A549 (cell line): ENCODE data around the gene SLC16A2. TPM values are rescaled to one million over a fixed set of nuclear protein-coding genes. Genes with fewer than 3 reads are reported as not detected.
A peak's percentile ranks its signal among the peaks of the same experiment; 100 is the strongest.

Experiments used
- ATAC-seq, 2 experiments: fragments of 200-7000 bp in 1 of 2; fragments of >200 bp in 1 of 2; cut with Nextera tagmentation in 1 of 2; cut with Tn5 transposase in 1 of 2; 3 replicates each; pipeline versions ENCODE4 v1.8.0 to v1.9.1; 2018 to 2020; ENCODE audit warnings: mild to moderate bottlenecking in 1 of 2, moderate library complexity in 1 of 2
- CTCF ChIA-PET: fragments of 300-600 bp; sonication (Branson Sonifier 250); formaldehyde crosslinking; extraction: SDS; loops from one replicate; lab custom pipeline; 2021; ENCODE audit warnings: antibody characterized with exemption, inconsistent platforms; lab: Yijun Ruan, JAX
- POLR2A ChIA-PET: fragments of 350-600 bp; formaldehyde crosslinking; extraction: SDS; loops from one replicate; lab custom pipeline; 2021; ENCODE audit warnings: antibody characterized with exemption, inconsistent platforms; lab: Yijun Ruan, JAX
- DNase-seq, 2 experiments: peaks; one replicate each; pipeline versions ENCODE4 v3.0.0 to v3.0.0-alpha.2; 2011 to 2016; ENCODE audit warnings: low read depth in 1 of 2, low spot score in 1 of 2
- FAIRE-seq: peaks from 2 replicates; lab custom pipeline; 2011; peaks lifted over from hg19 to GRCh38; lab: Jason Lieb, UNC
- H3K27ac ChIP-seq, 2 experiments: fragments of >200 bp; sonication (Bioruptor Twin); formaldehyde crosslinking; 3 replicates each; pipeline ENCODE4 v1.5.1; 2016 to 2017
- H3K4me1 ChIP-seq: fragments of >200 bp; sonication (Bioruptor Twin); formaldehyde crosslinking; 3 replicates; pipeline ENCODE4 v1.6.1; 2016
- H3K4me2 ChIP-seq: fragments of >200 bp; sonication (Bioruptor Twin); formaldehyde crosslinking; 3 replicates; pipeline ENCODE4 v1.6.1; 2016
- H3K4me3 ChIP-seq: fragments of >200 bp; sonication (Bioruptor Twin); formaldehyde crosslinking; 3 replicates; pipeline ENCODE4 v1.5.1; 2016
- H3K9me3 ChIP-seq: fragments of >200 bp; sonication (Bioruptor Twin); formaldehyde crosslinking; 3 replicates; pipeline ENCODE4 v1.6.1; 2016
- BHLHE40 ChIP-seq: IDR thresholded peaks from 2 replicates; pipeline ENCODE4 v1.6.1; 2012; ENCODE audit warnings: low read depth, low read length, inconsistent platforms
- CHD2 ChIP-seq: fragments of 150-350 bp; IDR thresholded peaks from 2 replicates; pipeline ENCODE4 v1.6.1; 2014; ENCODE audit warnings: low read length; ENCODE audit not compliant: partially characterized antibody
- CHD4 ChIP-seq: fragments of 200-600 bp; sonication (generic); IDR thresholded peaks from 2 replicates; pipeline ENCODE4 v1.6.1; 2016; ENCODE audit warnings: antibody characterized with exemption, mild to moderate bottlenecking, borderline replicate concordance
- EHF ChIP-seq: fragments of 250-450 bp; sonication (Bioruptor Pico); IDR thresholded peaks from 2 replicates; pipeline ENCODE4 v1.5.0; 2020; ENCODE audit warnings: mild to moderate bottlenecking
- ESRRA ChIP-seq: fragments of 150-350 bp; IDR thresholded peaks from 2 replicates; pipeline ENCODE4 v1.6.1; 2014; ENCODE audit warnings: mild to moderate bottlenecking, low read length, borderline replicate concordance
- FOSB ChIP-seq: fragments of 250-450 bp; sonication (Bioruptor Pico); IDR thresholded peaks from 2 replicates; pipeline ENCODE4 v1.5.0; 2020; ENCODE audit warnings: mild to moderate bottlenecking, moderate library complexity
- GATA3 ChIP-seq: IDR thresholded peaks from 2 replicates; pipeline ENCODE4 v1.6.1; 2012; ENCODE audit warnings: borderline replicate concordance
- HDAC2 ChIP-seq: fragments of 200-600 bp; sonication (generic); IDR thresholded peaks from 2 replicates; pipeline ENCODE4 v1.6.1; 2016
- HOXA7 ChIP-seq: fragments of 250-450 bp; sonication (Bioruptor Pico); IDR thresholded peaks from 2 replicates; pipeline ENCODE4 v1.5.0; 2020; ENCODE audit warnings: mild to moderate bottlenecking, moderate library complexity
- JUN ChIP-seq, 2 experiments: fragments of >200 bp; sonication (Bioruptor Twin); formaldehyde crosslinking; IDR thresholded peaks; 2 replicates in 1 of 2; 3 replicates in 1 of 2; pipeline ENCODE4 v1.6.1; 2016 to 2017
- JUNB ChIP-seq: fragments of >200 bp; sonication (Bioruptor Twin); formaldehyde crosslinking; IDR thresholded peaks from 2 replicates; pipeline ENCODE4 v1.6.1; 2016
- KDM5A ChIP-seq: fragments of 200-600 bp; sonication (generic); IDR thresholded peaks from 2 replicates; pipeline ENCODE4 v1.6.1; 2016; ENCODE audit warnings: antibody characterized with exemption, mild to moderate bottlenecking
- MAFK ChIP-seq: fragments of 450-650 bp; IDR thresholded peaks from 2 replicates; pipeline ENCODE4 v1.6.1; 2014; ENCODE audit not compliant: partially characterized antibody
- MAZ ChIP-seq: fragments of 150-350 bp; IDR thresholded peaks from 2 replicates; pipeline ENCODE4 v1.6.1; 2014; ENCODE audit warnings: antibody characterized with exemption, low read depth, low read length, borderline replicate concordance
- NFE2L2 ChIP-seq: fragments of 150-350 bp; conservative IDR thresholded peaks from 2 replicates; pipeline ENCODE4 v1.6.1; 2014; ENCODE audit warnings: low read length
- NPAS2 ChIP-seq: fragments of 250-450 bp; sonication (Bioruptor Pico); IDR thresholded peaks from 2 replicates; pipeline ENCODE4 v1.8.0; 2022; ENCODE audit warnings: mild to moderate bottlenecking, moderate library complexity, borderline replicate concordance
- NR3C1 ChIP-seq: fragments of >200 bp; sonication (Bioruptor Twin); formaldehyde crosslinking; IDR thresholded peaks from 3 replicates; pipeline ENCODE4 v1.6.1; 2017
- POLR2AphosphoS2 ChIP-seq: conservative IDR thresholded peaks from 2 replicates; pipeline ENCODE4 v1.6.1; 2012; ENCODE audit warnings: low read length, improper control_type of control experiment, inconsistent platforms
- RFX5 ChIP-seq: fragments of 450-650 bp; IDR thresholded peaks from 2 replicates; pipeline ENCODE4 v1.7.1; 2014; ENCODE audit warnings: antibody characterized with exemption, mild to moderate bottlenecking, moderate library complexity
- SMC3 ChIP-seq: fragments of >200 bp; sonication (Bioruptor Twin); formaldehyde crosslinking; IDR thresholded peaks from 3 replicates; pipeline ENCODE4 v1.6.1; 2018; ENCODE audit warnings: inconsistent platforms
- SREBF2 ChIP-seq: fragments of 450-650 bp; IDR thresholded peaks from 2 replicates; pipeline ENCODE4 v1.6.1; 2014; ENCODE audit warnings: mild to moderate bottlenecking, moderate library complexity
- TFCP2L1 ChIP-seq: fragments of 250-450 bp; sonication (Bioruptor Pico); IDR thresholded peaks from 2 replicates; pipeline ENCODE4 v1.5.0; 2021; ENCODE audit warnings: mild to moderate bottlenecking
- ZFP36 ChIP-seq: fragments of 450-650 bp; IDR thresholded peaks from 2 replicates; pipeline ENCODE4 v1.6.1; 2014; ENCODE audit warnings: borderline replicate concordance; ENCODE audit not compliant: partially characterized antibody
- ZNF302 ChIP-seq: fragments of 250-450 bp; sonication (Bioruptor Pico); IDR thresholded peaks from 2 replicates; pipeline ENCODE4 v1.9.0; 2021; ENCODE audit warnings: inconsistent platforms, mild to moderate bottlenecking, moderate library complexity
- WGBS: methylation state at CpG from one replicate; pipeline ENCODE4 v1.1.6; 2017; ENCODE audit errors: missing lambda C conversion rate; 5-methylcytosine and 5-hydroxymethylcytosine counted together
- polyA plus RNA-seq, 4 experiments: library from polyadenylated mRNA; depleted of rRNA in 3 of 4; stranded (reverse); fragments of >200 nt; fragmentation: RNase III in 1 of 4; extraction: RNeasy Plus Mini Kit Qiagen cat#74134 plus additional on column Dnase treatment in 1 of 4; gene quantifications; 2 replicates in 3 of 4; 3 replicates in 1 of 4; pipeline ENCODE4 v1.2.3, GENCODE V29; 2011 to 2017
- TF ChIP-seq, protein P1 (sequence below): fragments of 250-450 bp; sonication (Bioruptor Pico); IDR thresholded peaks from 2 replicates; pipeline ENCODE4 v1.5.0; 2021; ENCODE audit warnings: mild to moderate bottlenecking, moderate library complexity, borderline replicate concordance
- TF ChIP-seq, protein P2 (sequence below): fragments of 250-450 bp; sonication (Bioruptor Pico); IDR thresholded peaks from 2 replicates; pipeline ENCODE4 v1.5.0; 2020; ENCODE audit warnings: low read depth, mild to moderate bottlenecking, moderate library complexity
- TF ChIP-seq, protein P3 (sequence below): IDR thresholded peaks from 2 replicates; pipeline ENCODE4 v1.6.1; 2012
- TF ChIP-seq, protein P4 (sequence below): fragments of 450-650 bp; IDR thresholded peaks from 2 replicates; pipeline ENCODE4 v1.6.1; 2014; ENCODE audit warnings: antibody characterized with exemption

Gene SLC16A2
- polyA plus RNA-seq, 2 of the 4 experiments (the other 2 are of a cell fraction): 9.7 to 19.2 TPM

DNA sequence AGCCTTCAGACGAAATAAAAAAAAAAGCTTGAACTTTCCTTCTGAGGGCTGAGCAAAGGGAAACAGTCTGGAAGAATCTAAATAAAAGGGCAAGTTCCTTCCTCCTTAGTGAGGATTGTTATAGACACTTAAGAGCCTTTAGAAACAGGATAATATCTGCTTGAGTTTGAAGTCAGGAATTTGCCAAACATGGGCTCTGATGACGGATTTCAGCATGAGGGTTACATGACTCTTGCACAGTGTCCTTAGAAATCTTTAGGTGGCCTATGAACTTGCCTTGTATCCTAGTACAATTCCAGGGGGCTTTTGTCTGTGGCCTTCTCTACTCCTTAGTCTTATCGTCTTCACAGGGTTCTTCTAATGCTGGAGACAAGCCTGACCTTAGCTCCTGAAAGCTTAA lies 99.0 kb downstream of the SLC16A2 start:
- 82% methylated on average over 3 of the region's 3 CpGs for WGBS
- ATAC-seq: no peak
- POLR2A ChIA-PET: no interaction called here
- TF ChIP-seq, protein P1, sequence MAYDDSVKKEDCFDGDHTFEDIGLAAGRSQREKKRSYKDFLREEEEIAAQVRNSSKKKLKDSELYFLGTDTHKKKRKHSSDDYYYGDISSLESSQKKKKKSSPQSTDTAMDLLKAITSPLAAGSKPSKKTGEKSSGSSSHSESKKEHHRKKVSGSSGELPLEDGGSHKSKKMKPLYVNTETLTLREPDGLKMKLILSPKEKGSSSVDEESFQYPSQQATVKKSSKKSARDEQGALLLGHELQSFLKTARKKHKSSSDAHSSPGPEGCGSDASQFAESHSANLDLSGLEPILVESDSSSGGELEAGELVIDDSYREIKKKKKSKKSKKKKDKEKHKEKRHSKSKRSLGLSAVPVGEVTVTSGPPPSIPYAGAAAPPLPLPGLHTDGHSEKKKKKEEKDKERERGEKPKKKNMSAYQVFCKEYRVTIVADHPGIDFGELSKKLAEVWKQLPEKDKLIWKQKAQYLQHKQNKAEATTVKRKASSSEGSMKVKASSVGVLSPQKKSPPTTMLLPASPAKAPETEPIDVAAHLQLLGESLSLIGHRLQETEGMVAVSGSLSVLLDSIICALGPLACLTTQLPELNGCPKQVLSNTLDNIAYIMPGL: no peak
- TF ChIP-seq ZNF302 (no peak), KDM5A (no peak), EHF (CRISPR knock-in tag) (no peak), MAFK (no peak), POLR2AphosphoS2 (no peak), NFE2L2 (no peak), JUN (IDR thresholded peaks at IDR 0.05) (no peak), FOSB (CRISPR knock-in tag) (no peak), SREBF2 (no peak)
- TF ChIP-seq, protein P2, sequence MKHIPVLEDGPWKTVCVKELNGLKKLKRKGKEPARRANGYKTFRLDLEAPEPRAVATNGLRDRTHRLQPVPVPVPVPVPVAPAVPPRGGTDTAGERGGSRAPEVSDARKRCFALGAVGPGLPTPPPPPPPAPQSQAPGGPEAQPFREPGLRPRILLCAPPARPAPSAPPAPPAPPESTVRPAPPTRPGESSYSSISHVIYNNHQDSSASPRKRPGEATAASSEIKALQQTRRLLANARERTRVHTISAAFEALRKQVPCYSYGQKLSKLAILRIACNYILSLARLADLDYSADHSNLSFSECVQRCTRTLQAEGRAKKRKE (CRISPR knock-in tag): no peak
- TF ChIP-seq, protein P3, sequence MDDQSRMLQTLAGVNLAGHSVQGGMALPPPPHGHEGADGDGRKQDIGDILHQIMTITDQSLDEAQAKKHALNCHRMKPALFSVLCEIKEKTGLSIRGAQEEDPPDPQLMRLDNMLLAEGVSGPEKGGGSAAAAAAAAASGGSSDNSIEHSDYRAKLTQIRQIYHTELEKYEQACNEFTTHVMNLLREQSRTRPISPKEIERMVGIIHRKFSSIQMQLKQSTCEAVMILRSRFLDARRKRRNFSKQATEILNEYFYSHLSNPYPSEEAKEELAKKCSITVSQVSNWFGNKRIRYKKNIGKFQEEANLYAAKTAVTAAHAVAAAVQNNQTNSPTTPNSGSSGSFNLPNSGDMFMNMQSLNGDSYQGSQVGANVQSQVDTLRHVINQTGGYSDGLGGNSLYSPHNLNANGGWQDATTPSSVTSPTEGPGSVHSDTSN: no peak
- TF ChIP-seq, protein P4, sequence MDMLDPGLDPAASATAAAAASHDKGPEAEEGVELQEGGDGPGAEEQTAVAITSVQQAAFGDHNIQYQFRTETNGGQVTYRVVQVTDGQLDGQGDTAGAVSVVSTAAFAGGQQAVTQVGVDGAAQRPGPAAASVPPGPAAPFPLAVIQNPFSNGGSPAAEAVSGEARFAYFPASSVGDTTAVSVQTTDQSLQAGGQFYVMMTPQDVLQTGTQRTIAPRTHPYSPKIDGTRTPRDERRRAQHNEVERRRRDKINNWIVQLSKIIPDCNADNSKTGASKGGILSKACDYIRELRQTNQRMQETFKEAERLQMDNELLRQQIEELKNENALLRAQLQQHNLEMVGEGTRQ: no peak
- Histone ChIP-seq H3K27ac (no peak overlapping the region), H3K4me3 (no peak overlapping the region), H3K4me1 (no peaks in the 10 kb centered on the region), H3K9me3 (no peaks in the 10 kb centered on the region), H3K4me2 (no peak overlapping the region)
- CTCF ChIA-PET: no interaction called here
- no peak for DNase-seq
- peak; percentile 94 for FAIRE-seq

DNA sequence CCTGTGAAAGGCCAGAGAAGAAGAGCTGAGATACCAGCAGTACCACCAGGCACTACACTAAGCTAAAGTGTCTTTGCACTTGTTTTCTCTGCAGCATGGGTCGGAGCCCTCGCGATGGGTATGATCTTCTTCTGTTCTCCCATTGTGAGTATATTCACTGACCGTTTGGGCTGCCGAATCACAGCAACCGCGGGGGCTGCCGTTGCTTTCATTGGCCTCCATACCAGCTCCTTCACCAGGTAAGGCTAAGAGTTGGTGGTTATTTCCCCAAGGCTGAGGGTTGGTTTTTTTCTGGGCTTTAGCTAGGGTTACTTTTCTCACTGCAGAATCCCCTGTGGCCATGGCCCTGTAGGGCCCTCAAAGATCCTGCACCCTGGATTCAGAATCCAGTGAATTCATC lies 99.6 kb downstream of the SLC16A2 start:
- no peak for TF ChIP-seq JUNB
- no peak for TF ChIP-seq MAZ
- no peak for TF ChIP-seq RFX5
- TF ChIP-seq ZFP36: no peak
- TF ChIP-seq GATA3: no peak
- TF ChIP-seq HDAC2: no peak
- TF ChIP-seq TFCP2L1 (CRISPR knock-in tag): no peak
- TF ChIP-seq BHLHE40: no peak
- TF ChIP-seq SMC3: no peak
- TF ChIP-seq CHD2: no peak
- TF ChIP-seq ESRRA: no peak
- TF ChIP-seq NPAS2 (CRISPR knock-in tag): no peak
- TF ChIP-seq HOXA7 (CRISPR knock-in tag): no peak
- TF ChIP-seq NR3C1: no peak
- no peak for TF ChIP-seq CHD4
- no peak overlapping the region for H3K27ac ChIP-seq
- H3K9me3 ChIP-seq: no peaks in the 10 kb centered on the region
- no peak for ATAC-seq
- no peak overlapping the region for H3K4me3 ChIP-seq
- CTCF ChIA-PET: no interaction called here
- H3K4me1 ChIP-seq: no peaks in the 10 kb centered on the region
- FAIRE-seq: no peak
- no peak for DNase-seq
- POLR2A ChIA-PET: no interaction called here
- H3K4me2 ChIP-seq: no peak overlapping the region
- 90% methylated on average over 7 of the region's 8 CpGs for WGBS
